HepG2 (cell line): Measurements from ENCODE around the gene RAB22A.

ENCODE experiments used
- MTA3 ChIP-seq: sonication (generic); formaldehyde crosslinking; IDR thresholded peaks from 2 replicates; pipeline ENCODE4 v1.4.0; 2020; ENCODE audit warnings: missing genetic modification reagents
- TBX3 ChIP-seq: fragments of 450-650 bp; IDR thresholded peaks from 2 replicates; pipeline ENCODE4 v1.6.1; 2017; ENCODE audit warnings: antibody characterized with exemption, mild to moderate bottlenecking, inconsistent platforms, borderline replicate concordance

DNA sequence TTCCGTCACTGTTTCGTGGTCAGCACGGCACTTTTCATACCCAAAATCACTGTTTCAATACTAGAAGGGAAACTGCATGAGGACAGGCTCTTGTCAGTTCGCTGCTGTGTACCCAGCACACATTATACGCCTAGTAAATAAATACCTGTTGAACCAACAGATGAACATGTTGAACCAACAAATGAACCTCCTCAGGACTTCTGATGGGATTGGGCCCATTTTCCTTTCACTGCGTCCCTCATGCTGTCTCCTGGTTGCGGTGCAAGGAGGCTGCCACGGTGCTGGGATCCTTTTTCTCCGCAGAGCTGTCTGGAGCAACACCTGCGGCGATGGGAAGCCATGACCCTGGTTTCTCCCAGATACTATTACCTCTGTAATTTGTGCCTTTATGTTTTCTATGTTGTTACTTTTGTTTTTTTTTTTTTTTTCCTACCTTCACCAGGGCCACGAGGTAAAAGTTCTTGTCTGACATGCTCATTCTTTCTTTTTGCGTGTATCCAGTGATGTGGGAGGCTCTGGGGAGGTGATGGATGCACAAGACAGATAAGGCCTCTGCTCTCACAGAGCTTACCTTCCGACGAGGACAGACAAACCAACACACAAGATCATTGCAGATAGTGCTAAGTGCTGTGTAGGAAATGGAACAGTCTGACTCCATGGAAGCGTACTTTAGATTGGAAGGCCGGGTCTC, 80.6 kb downstream of the RAB22A start:
- TF ChIP-seq TBX3 (no peak), MTA3 (CRISPR knock-in tag) (no peak)
